Occipital lobe (tissue), 2 donors: ENCODE measurements around the gene RPL31. TPM values are rescaled to one million over a fixed set of nuclear protein-coding genes. Genes with fewer than 3 reads are reported as not detected.

Experiments used
- DNase-seq: peaks from one replicate; lab custom pipeline; 2025; lab: John Stamatoyannopoulos, UW
- total RNA-seq: library from RNA; depleted of rRNA; stranded (reverse); fragments of >200 nt; gene quantifications from one replicate; pipeline ENCODE4 v1.2.3, GENCODE V29; 2014

The RPL31 gene
- total RNA-seq, 1 donor from 2014 or later, result 876 TPM

GRCh38 chr2:100993294-100993693, 8.8 kb upstream of the RPL31 start:
- DNase-seq, result no peak

- DNase-seq, result no peak
Observed at GRCh38 chr2:100995309-100996075, 6.6 kb upstream of the RPL31 start.

- DNase-seq, result no peak
Observed at GRCh38 chr2:100997509-100998234, 4.4 kb upstream of the RPL31 start.

GRCh38 chr2:100998235-100998573, 3.9 kb upstream of the RPL31 start:
- no peak for DNase-seq

- no peak for DNase-seq
Observed at GRCh38 chr2:100999995-101000394, 2.1 kb upstream of the RPL31 start.

GRCh38 chr2:101002562-101003277, 631 bp downstream of the RPL31 start:
- DNase-seq, result no peak

GRCh38 chr2:101003278-101003775, 1.2 kb downstream of the RPL31 start:
- no peak for DNase-seq

- no peak for DNase-seq
Observed at GRCh38 chr2:101004620-101005325, 2.7 kb downstream of the RPL31 start.

- no peak for DNase-seq
Observed at GRCh38 chr2:101006065-101006715, 4.1 kb downstream of the RPL31 start.

GRCh38 chr2:101007415-101008345, 5.6 kb downstream of the RPL31 start:
- DNase-seq, result no peak

GRCh38 chr2:101011152-101011551, 9.1 kb downstream of the RPL31 start:
- DNase-seq, result no peak

- no peak for DNase-seq
Observed at GRCh38 chr2:101012054-101012705, 10.1 kb downstream of the RPL31 start.

GRCh38 chr2:101012706-101013181, 10.7 kb downstream of the RPL31 start:
- no peak for DNase-seq

GRCh38 chr2:101014264-101014857, 12.3 kb downstream of the RPL31 start:
- no peak for DNase-seq

- no peak for DNase-seq
Observed at GRCh38 chr2:101017371-101017770, 15.3 kb downstream of the RPL31 start.

- DNase-seq, result no peak
Observed at GRCh38 chr2:101018934-101019333, 16.8 kb downstream of the RPL31 start.

GRCh38 chr2:101022221-101022620, 20.1 kb downstream of the RPL31 start:
- no peak for DNase-seq

- no peak for DNase-seq
Observed at GRCh38 chr2:101023327-101024107, 21.4 kb downstream of the RPL31 start.
